ENCODE measurements around the gene HAND2.

The HAND2 gene

GRCh38 chr4:173498771-173499170 is 31.3 kb downstream of the HAND2 start:
- TF ChIP-seq REST (IDR thresholded peaks at IDR 0.05; ENCODE audit: insufficient replicate concordance, low read depth) (no peak), POLR2AphosphoS5 (IDR thresholded peaks at IDR 0.05; ENCODE audit: low read depth) (no peak), CTCF (IDR thresholded peaks at IDR 0.05; ENCODE audit: insufficient read depth, low read length) (no peak), SPI1 (IDR thresholded peaks at IDR 0.05; ENCODE audit: borderline replicate concordance, low read depth) (no peak), GABPA (IDR thresholded peaks at IDR 0.05; ENCODE audit: low read depth) (no peak)
- H3K27ac ChIP-seq (replicated peaks): no peak overlapping the region
- peaks cover 3% of the 10 kb centered on the region for H3K27me3 ChIP-seq (ENCODE audit: insufficient read depth, poor library complexity, severe bottlenecking)
- H3K4me3 ChIP-seq (replicated peaks; ENCODE audit: insufficient read depth, low read length): no peak overlapping the region
- no peak for DNase-seq (ENCODE audit: low read depth in 1 of 2, low spot score in 1 of 2)

GRCh38 chr4:173498023-173498422 is 32.0 kb downstream of the HAND2 start:
- TF ChIP-seq CTCF (IDR thresholded peaks at IDR 0.05; ENCODE audit: insufficient read depth, low read length) (no peak), SPI1 (IDR thresholded peaks at IDR 0.05; ENCODE audit: borderline replicate concordance, low read depth) (no peak), POLR2AphosphoS5 (IDR thresholded peaks at IDR 0.05; ENCODE audit: low read depth) (no peak), GABPA (IDR thresholded peaks at IDR 0.05; ENCODE audit: low read depth) (no peak), REST (IDR thresholded peaks at IDR 0.05; ENCODE audit: insufficient replicate concordance, low read depth) (no peak)
- no peak overlapping the region for H3K27ac ChIP-seq (replicated peaks)
- peaks cover 3% of the 10 kb centered on the region for H3K27me3 ChIP-seq (ENCODE audit: insufficient read depth, poor library complexity, severe bottlenecking)
- DNase-seq (ENCODE audit: low read depth in 1 of 2, low spot score in 1 of 2): no peak
- no peak overlapping the region for H3K4me3 ChIP-seq (replicated peaks; ENCODE audit: insufficient read depth, low read length)

GRCh38 chr4:173494013-173494970 is 35.7 kb downstream of the HAND2 start:
- Histone ChIP-seq H3K4me3 (replicated peaks; ENCODE audit: insufficient read depth, low read length) (peak overlapping the region; percentile 33), H3K27ac (replicated peaks) (no peak overlapping the region), H3K27me3 (ENCODE audit: insufficient read depth, poor library complexity, severe bottlenecking) (no peaks in the 10 kb centered on the region)
- TF ChIP-seq REST (IDR thresholded peaks at IDR 0.05; ENCODE audit: insufficient replicate concordance, low read depth) (no peak), CTCF (IDR thresholded peaks at IDR 0.05; ENCODE audit: insufficient read depth, low read length) (peak; percentile 57)
- DNase-seq (ENCODE audit: low read depth in 1 of 2, low spot score in 1 of 2): peak; percentile 52 to 82

Data from HL-60 (cell line).